H9 (cell line): ENCODE measurements around the gene CTU1. TPM values are rescaled to one million over a fixed set of nuclear protein-coding genes. Genes with fewer than 3 reads are reported as not detected.

Experiments used
- DNase-seq: peaks from one replicate; pipeline ENCODE4 v3.0.0-alpha.2; 2017
- H2AFZ ChIP-seq: one replicate; pipeline ENCODE4 v1.6.1; 2013; ENCODE audit warnings: mild to moderate bottlenecking, low read length, control low read depth, moderate library complexity
- H2AK5ac ChIP-seq: 2 replicates; pipeline ENCODE4 v1.6.1; 2013; ENCODE audit warnings: low read length, control low read depth, mixed read lengths; ENCODE audit not compliant: insufficient read length
- H2BK120ac ChIP-seq: one replicate; pipeline ENCODE4 v1.6.1; 2013; ENCODE audit warnings: low read depth, mild to moderate bottlenecking, low read length, control low read depth, inconsistent platforms; ENCODE audit not compliant: poor library complexity, severe bottlenecking
- H2BK12ac ChIP-seq: 2 replicates; pipeline ENCODE4 v1.6.1; 2013; ENCODE audit warnings: low read length, control low read depth, mixed read lengths, low read depth; ENCODE audit not compliant: insufficient read length
- H2BK15ac ChIP-seq: 2 replicates; pipeline ENCODE4 v1.6.1; 2013; ENCODE audit warnings: low read depth, low read length, control low read depth
- H2BK20ac ChIP-seq: one replicate; pipeline ENCODE4 v1.6.1; 2013; ENCODE audit warnings: low read depth, mild to moderate bottlenecking, low read length, control low read depth, inconsistent platforms; ENCODE audit not compliant: poor library complexity, severe bottlenecking
- H2BK5ac ChIP-seq: 2 replicates; pipeline ENCODE4 v1.6.1; 2013; ENCODE audit warnings: low read length, control low read depth, mixed read lengths; ENCODE audit not compliant: insufficient read length
- H3K14ac ChIP-seq: 2 replicates; pipeline ENCODE4 v1.6.1; 2013; ENCODE audit warnings: low read length, control low read depth; ENCODE audit not compliant: insufficient read depth
- H3K18ac ChIP-seq: 2 replicates; pipeline ENCODE4 v1.6.1; 2013; ENCODE audit warnings: low read depth, mild to moderate bottlenecking, mixed read lengths, low read length, control low read depth; ENCODE audit not compliant: insufficient read length
- H3K23ac ChIP-seq: 2 replicates; pipeline ENCODE4 v1.6.1; 2013; ENCODE audit warnings: low read length, control low read depth, mixed read lengths, low read depth; ENCODE audit not compliant: insufficient read length
- H3K23me2 ChIP-seq: 2 replicates; pipeline ENCODE4 v1.6.1; 2013; ENCODE audit warnings: low read depth, mild to moderate bottlenecking, mixed read lengths, low read length, control low read depth; ENCODE audit not compliant: insufficient read length, poor library complexity, severe bottlenecking
- H3K27ac ChIP-seq: 2 replicates; pipeline ENCODE4 v1.5.1; 2013; ENCODE audit warnings: low read length, control low read depth, mixed read lengths, low read depth; ENCODE audit not compliant: insufficient read length
- H3K27me3 ChIP-seq: 2 replicates; pipeline ENCODE4 v1.6.1; 2013; ENCODE audit warnings: low read length, control low read depth, inconsistent platforms; ENCODE audit not compliant: insufficient read depth
- H3K4ac ChIP-seq: 2 replicates; pipeline ENCODE4 v1.6.1; 2013; ENCODE audit warnings: low read depth, mild to moderate bottlenecking, control low read depth, inconsistent platforms, low read length, moderate library complexity
- H3K4me1 ChIP-seq: 2 replicates; pipeline ENCODE4 v1.6.1; 2013; ENCODE audit warnings: low read length, control low read depth, inconsistent platforms; ENCODE audit not compliant: insufficient read depth
- H3K4me2 ChIP-seq: 2 replicates; pipeline ENCODE4 v1.6.1; 2013; ENCODE audit warnings: low read length, control low read depth, mixed read lengths; ENCODE audit not compliant: insufficient read length, insufficient read depth
- H3K56ac ChIP-seq: 2 replicates; pipeline ENCODE4 v1.6.1; 2013; ENCODE audit warnings: low read depth, mild to moderate bottlenecking, mixed read lengths, low read length, control low read depth; ENCODE audit not compliant: insufficient read length
- H3K79me1 ChIP-seq: 2 replicates; pipeline ENCODE4 v1.6.1; 2013; ENCODE audit warnings: low read depth, mild to moderate bottlenecking, moderate library complexity, low read length, control low read depth, inconsistent platforms; ENCODE audit not compliant: insufficient read depth, poor library complexity, severe bottlenecking
- H3K79me2 ChIP-seq: 2 replicates; pipeline ENCODE4 v1.6.1; 2013; ENCODE audit warnings: low read length, control low read depth, inconsistent platforms; ENCODE audit not compliant: insufficient read depth
- H3K9ac ChIP-seq: 2 replicates; pipeline ENCODE4 v1.6.1; 2013; ENCODE audit warnings: low read length, control low read depth, mixed read lengths; ENCODE audit not compliant: insufficient read length; ENCODE audit errors: extremely low read depth
- H3K9me3 ChIP-seq: one replicate; pipeline ENCODE4 v1.6.1; 2013; ENCODE audit warnings: low read depth, low read length, inconsistent platforms; ENCODE audit not compliant: control insufficient read depth
- H3T11ph ChIP-seq: one replicate; pipeline ENCODE4 v1.6.1; 2013; ENCODE audit warnings: mild to moderate bottlenecking, low read length, control low read depth, inconsistent platforms
- H4K20me1 ChIP-seq: one replicate; pipeline ENCODE4 v1.6.1; 2013; ENCODE audit not compliant: control insufficient read depth, insufficient read length, insufficient read depth
- H4K5ac ChIP-seq: 2 replicates; pipeline ENCODE4 v1.6.1; 2013; ENCODE audit warnings: low read depth, mild to moderate bottlenecking, mixed read lengths, low read length, control low read depth; ENCODE audit not compliant: insufficient read length
- H4K8ac ChIP-seq: replicated peaks from 2 replicates; pipeline ENCODE4 v1.6.1; 2013; ENCODE audit warnings: low read length, control low read depth, mixed read lengths, low read depth; ENCODE audit not compliant: insufficient read length
- H4K91ac ChIP-seq: 2 replicates; pipeline ENCODE4 v1.6.1; 2013; ENCODE audit warnings: low read depth, mild to moderate bottlenecking, moderate library complexity, mixed read lengths, low read length, control low read depth; ENCODE audit not compliant: insufficient read length
- H3K27ac Mint-ChIP-seq, 3 experiments: 2 replicates in 2 of 3; 3 replicates in 1 of 3; pipeline ENCODE4 v1.8.0; 2020 to 2021; ENCODE audit warnings: mixed read lengths in 3 of 3, mild to moderate bottlenecking in 1 of 3, moderate library complexity in 1 of 3
- H3K27me3 Mint-ChIP-seq: 2 replicates; pipeline ENCODE4 v1.8.0; 2021; ENCODE audit warnings: low read depth, mild to moderate bottlenecking, moderate library complexity, mixed read lengths
- H3K36me3 Mint-ChIP-seq, 3 experiments: 2 replicates in 2 of 3; 3 replicates in 1 of 3; pipeline ENCODE4 v1.8.0; 2020 to 2021; ENCODE audit warnings: low read depth in 3 of 3, mixed read lengths in 3 of 3; ENCODE audit not compliant: insufficient read depth in 1 of 3
- H3K4me1 Mint-ChIP-seq, 2 experiments: 2 replicates each; pipeline ENCODE4 v1.8.0; 2020; ENCODE audit warnings: mixed read lengths in 2 of 2
- H3K4me3 Mint-ChIP-seq, 2 experiments: 2 replicates in 1 of 2; 3 replicates in 1 of 2; pipeline ENCODE4 v1.8.0; 2020 to 2021; ENCODE audit warnings: mild to moderate bottlenecking in 2 of 2, mixed read lengths in 2 of 2, moderate library complexity in 1 of 2
- H3K9me3 Mint-ChIP-seq, 2 experiments: 2 replicates in 1 of 2; 3 replicates in 1 of 2; pipeline ENCODE4 v1.8.0; 2020; ENCODE audit warnings: mild to moderate bottlenecking in 2 of 2, mixed read lengths in 2 of 2, moderate library complexity in 1 of 2
- WGBS: extraction: QIAGEN DNeasy Blood & Tissue Kit; methylation state at CpG from one replicate; pipeline ENCODE4 v1.1.7; 2013; ENCODE audit warnings: missing lambda C conversion rate, low lambda C conversion rate, mixed read lengths; ENCODE audit not compliant: insufficient read length; ENCODE audit errors: extremely low coverage; 5-methylcytosine and 5-hydroxymethylcytosine counted together
- total RNA-seq: library from RNA; stranded (reverse); gene quantifications from 2 replicates; pipeline ENCODE4 v1.2.1, GENCODE V29; 2021
- TF ChIP-seq, protein P1 (sequence below): fragments of 200-600 bp; sonication (generic); conservative IDR thresholded peaks from 3 replicates; pipeline ENCODE4 v1.8.0; 2021; ENCODE audit warnings: antibody characterized with exemption, mild to moderate bottlenecking

CTU1 gene
- total RNA-seq, 1 experiment from 2014 or later: 8.8 TPM

DNA sequence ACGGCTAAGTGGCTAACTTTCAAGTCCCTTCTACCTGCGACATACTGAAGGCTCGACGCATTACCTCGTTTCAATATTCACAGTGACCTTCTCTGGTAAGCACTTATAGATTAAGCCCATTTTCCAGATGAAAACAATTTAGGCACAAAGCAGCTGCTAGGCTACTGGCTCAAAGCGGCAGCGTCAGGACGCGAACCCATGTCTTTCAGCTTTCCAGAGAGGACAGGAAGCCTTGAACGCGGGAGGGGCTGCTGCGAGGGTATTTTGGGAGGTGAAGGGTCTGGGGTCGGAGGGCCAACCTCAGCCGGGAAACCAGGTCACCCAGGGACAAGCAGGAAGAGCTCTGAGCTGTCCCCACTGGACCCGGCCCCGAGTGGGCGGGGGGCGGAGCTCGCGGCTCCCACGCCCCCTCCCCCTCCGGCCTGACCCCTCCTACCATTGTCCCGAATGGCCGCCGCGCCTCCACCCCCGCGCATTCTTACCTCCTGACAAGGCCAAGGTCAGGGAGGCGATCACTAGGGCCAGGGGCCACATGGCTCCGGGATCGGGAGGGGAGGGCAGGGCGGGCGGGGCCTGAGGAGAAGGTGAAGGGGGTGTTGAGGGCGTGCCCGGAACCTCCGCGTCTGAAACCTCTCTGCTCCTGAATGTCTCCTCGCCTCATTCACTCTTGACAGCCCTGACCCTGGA lies 43.5 kb downstream of the CTU1 start, which contains the start of gene KLK13:
TSS of gene KLK13 (minus strand) at position 559 of the 687 bp plus-strand sequence. CDS start at position 534, 25 bp downstream.
- Histone ChIP-seq H3K9me3 (no peaks in the 10 kb centered on the region), H2AFZ (no peak within 1 kb of the TSS), H3K56ac (no peak within 1 kb of the TSS), H3K27ac (no peak within 1 kb of the TSS), H4K91ac (no peak within 1 kb of the TSS), H3K9ac (no peak within 1 kb of the TSS), H2BK5ac (no peak within 1 kb of the TSS), H2BK15ac (no peak within 1 kb of the TSS), H2BK120ac (no peak within 1 kb of the TSS), H4K5ac (no peak within 1 kb of the TSS), H4K20me1 (no peaks in the 10 kb centered on the region), H3K4me2 (peak within 1 kb of the TSS; percentile 85), H3K23ac (no peak within 1 kb of the TSS), H4K8ac (no peak within 1 kb of the TSS), H3K4me1 (no peaks in the 10 kb centered on the region; the same call in 1 of the 2 replicates), H3K27me3 (no peaks in the 10 kb centered on the region), H2AK5ac (no peak within 1 kb of the TSS), H3T11ph (no peak within 1 kb of the TSS), H3K14ac (peak within 1 kb of the TSS; percentile 54), H2BK20ac (no peak within 1 kb of the TSS), H2BK12ac (no peak within 1 kb of the TSS), H3K4ac (no peak within 1 kb of the TSS), H3K79me1 (no peaks in the 10 kb centered on the region), H3K79me2 (no peaks in the 10 kb centered on the region), H3K18ac (no peak within 1 kb of the TSS), H3K23me2 (peaks cover 5% of the 10 kb centered on the region)
- Mint-ChIP-seq H3K36me3 (peaks cover 0 to 3% (median 0%) of the 10 kb centered on the region in 3 experiments; a peak in 2 of 7 replicates), H3K9me3 (no peaks in the 10 kb centered on the region; a peak in 3 of 5 replicates), H3K27me3 (peaks cover 9% of the 10 kb centered on the region), H3K4me3 (peak within 1 kb of the TSS; percentile 67 to 76), H3K27ac (no peak within 1 kb of the TSS), H3K4me1 (peaks cover 10 to 13% of the 10 kb centered on the region in 2 experiments)
- WGBS: no CpG with 5 or more reads among the region's 38 CpGs
- DNase-seq: peak; percentile 84
- TF ChIP-seq, protein P1, sequence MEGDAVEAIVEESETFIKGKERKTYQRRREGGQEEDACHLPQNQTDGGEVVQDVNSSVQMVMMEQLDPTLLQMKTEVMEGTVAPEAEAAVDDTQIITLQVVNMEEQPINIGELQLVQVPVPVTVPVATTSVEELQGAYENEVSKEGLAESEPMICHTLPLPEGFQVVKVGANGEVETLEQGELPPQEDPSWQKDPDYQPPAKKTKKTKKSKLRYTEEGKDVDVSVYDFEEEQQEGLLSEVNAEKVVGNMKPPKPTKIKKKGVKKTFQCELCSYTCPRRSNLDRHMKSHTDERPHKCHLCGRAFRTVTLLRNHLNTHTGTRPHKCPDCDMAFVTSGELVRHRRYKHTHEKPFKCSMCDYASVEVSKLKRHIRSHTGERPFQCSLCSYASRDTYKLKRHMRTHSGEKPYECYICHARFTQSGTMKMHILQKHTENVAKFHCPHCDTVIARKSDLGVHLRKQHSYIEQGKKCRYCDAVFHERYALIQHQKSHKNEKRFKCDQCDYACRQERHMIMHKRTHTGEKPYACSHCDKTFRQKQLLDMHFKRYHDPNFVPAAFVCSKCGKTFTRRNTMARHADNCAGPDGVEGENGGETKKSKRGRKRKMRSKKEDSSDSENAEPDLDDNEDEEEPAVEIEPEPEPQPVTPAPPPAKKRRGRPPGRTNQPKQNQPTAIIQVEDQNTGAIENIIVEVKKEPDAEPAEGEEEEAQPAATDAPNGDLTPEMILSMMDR: no peak
